ENCODE results near the gene CLMP.
A peak's percentile ranks its signal among the peaks of the same experiment; 100 is the strongest.
"Not testable (repeated sequence)": the region's sequence is repeated elsewhere in the genome, so short reads cannot be mapped to it uniquely, and the experiment has no call there.

The CLMP gene

DNA sequence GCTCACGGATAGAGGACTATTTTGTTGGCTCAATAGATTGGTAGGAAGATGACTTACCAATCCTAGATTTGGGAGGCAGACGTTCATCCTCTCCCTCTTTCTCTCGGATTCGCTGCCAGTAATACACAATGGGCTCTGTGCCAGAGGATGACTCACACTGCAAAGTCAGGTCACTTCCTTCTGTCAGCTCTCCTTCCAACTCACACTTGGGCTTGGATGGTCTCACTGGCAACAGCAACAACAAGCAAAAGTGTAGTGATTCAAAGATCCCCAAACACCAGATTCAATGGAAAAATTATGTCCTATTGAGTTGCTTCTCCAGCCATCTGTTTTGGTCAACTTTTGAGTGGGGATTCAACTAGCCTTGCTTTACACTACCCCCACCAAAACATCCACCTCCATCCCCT is 111.4 kb downstream of the CLMP start:
- peak; percentile 66 to 71 for DNase-seq (ENCODE audit: low read depth in 2 of 2)

DNA sequence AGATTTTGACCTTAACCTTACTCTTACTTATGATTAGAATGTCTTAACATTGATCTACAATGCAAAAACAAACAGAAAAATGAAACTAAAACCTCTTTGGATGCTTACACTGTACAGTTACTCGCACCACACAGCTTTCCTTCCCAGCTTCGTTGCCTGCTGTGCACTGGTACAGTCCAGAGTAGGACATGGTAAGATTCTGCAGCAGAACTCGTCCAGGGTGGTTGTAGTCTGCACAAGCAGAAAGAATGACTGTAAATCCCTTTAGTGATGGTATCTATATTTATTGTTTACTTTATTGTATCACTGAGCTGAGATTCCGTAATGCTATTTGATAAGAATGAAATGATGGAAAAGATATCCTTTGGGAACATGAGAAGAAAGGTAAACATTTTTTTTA is 112.1 kb downstream of the CLMP start:
- no peak for DNase-seq (ENCODE audit: low read depth in 2 of 2)

DNA sequence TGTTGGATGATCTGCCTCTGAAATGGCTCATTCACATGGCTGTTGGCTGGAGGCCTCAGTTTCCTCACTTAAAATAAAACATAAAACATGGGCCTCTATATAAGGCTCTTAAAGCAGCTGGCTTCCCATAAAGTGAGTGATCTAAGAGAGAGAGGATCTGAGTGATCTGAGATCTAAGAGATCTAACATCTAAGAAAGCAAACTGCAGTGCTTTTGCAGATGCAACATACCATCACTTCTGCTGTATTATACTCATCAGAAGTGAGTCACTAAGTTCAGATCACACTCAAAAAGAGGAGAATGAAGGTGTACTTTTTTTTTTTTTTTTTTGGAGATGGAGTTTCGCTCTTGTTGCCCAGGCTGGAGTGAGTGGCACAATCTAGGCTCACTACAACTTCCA is 115.0 kb downstream of the CLMP start:
- no peak for DNase-seq (ENCODE audit: low read depth in 2 of 2)

DNA sequence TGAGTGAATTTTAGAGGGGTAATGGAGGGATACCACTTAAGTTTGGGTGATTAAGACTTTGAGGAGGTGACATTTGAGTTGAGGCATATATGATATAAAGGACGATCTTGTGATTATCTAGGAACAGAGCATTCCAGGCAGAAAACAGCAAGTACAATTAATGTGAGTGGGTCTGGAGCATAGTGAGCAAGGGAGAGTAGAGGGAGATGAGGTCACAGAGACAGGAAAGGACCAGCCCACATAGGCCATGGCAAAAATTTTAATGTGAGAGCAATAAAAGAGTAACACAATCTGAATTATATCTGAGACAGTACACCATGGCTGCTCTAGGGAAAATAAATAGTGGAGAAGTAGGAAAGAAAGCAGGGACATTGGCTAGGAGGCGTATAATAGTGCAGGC is 118.6 kb downstream of the CLMP start:
- DNase-seq (ENCODE audit: low read depth in 2 of 2) = no peak

DNA sequence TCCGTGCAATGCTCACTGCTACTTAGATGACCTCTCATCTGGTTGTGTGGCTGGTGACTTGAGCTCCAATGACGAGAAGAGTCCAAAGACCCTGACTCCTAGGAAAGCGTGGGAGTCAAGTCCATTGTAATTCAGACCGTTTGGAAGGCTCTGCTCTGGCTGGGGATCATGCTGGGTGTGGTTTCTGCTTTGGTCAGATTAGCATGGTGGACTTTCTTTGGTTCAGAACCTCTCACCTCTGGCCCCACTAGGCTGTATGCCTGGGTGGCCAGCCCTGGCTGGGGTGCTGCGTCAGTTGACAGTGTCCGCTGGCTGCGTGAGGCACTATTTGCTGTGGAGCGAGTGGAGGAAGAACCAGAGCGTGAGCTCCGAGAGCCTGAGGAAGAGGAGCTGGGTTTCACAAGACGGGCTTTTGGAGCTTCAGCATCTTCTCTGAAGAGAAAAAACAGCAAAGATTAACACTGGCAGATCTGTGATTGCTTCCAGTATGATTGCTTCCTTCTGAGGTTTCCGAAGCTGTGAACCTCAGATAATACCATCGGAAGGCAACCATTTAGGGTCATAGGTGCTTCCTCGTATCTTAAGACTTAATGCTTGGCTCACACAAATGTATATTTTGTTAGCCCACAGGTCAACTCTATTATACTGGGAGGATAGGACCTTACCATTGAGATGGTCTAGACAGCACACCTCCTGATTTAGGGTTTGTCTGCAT is 121.5 kb downstream of the CLMP start:
- no peak for DNase-seq (ENCODE audit: low read depth in 2 of 2)

DNA sequence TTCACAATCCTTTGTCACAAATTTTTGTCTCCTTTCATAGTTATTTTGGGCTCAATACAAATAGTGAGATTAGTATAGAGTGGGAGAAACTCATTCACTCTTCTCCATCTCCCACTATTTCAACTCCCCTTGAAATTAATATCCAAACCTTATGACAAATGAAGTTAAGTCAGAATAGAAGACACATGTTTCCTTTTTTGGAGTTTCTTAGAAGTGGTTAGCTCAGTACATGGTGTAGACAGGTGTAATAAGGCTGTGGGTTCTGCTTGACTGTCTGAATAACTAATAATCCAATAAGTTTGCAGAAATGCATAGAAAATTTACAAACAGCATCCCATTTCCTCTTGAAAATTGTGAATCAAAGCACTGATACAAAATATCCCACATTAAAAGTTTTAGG is 122.3 kb downstream of the CLMP start:
- no peak for DNase-seq (ENCODE audit: low read depth in 2 of 2)

DNA sequence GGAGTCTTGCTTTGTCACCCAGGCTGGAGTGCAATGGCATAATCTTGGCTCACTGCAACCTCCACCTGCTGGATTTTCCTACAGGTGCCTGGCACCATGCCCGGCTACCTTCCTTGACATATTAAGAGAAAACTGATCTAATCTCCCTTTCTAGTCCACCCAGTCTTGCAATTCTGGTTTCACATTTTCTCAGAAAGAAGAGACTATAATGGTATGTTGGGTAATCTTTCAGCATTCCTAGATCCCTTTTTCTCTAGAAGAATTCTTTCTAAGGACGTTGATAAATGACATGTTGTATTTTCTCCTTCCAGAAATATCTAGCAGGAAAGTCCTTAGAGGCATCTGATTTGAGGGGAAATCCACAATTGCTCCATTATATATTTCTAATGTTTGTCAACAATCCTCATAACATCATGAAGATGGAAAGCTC is 122.7 kb downstream of the CLMP start:
- no peak for DNase-seq (ENCODE audit: low read depth in 2 of 2)

DNA sequence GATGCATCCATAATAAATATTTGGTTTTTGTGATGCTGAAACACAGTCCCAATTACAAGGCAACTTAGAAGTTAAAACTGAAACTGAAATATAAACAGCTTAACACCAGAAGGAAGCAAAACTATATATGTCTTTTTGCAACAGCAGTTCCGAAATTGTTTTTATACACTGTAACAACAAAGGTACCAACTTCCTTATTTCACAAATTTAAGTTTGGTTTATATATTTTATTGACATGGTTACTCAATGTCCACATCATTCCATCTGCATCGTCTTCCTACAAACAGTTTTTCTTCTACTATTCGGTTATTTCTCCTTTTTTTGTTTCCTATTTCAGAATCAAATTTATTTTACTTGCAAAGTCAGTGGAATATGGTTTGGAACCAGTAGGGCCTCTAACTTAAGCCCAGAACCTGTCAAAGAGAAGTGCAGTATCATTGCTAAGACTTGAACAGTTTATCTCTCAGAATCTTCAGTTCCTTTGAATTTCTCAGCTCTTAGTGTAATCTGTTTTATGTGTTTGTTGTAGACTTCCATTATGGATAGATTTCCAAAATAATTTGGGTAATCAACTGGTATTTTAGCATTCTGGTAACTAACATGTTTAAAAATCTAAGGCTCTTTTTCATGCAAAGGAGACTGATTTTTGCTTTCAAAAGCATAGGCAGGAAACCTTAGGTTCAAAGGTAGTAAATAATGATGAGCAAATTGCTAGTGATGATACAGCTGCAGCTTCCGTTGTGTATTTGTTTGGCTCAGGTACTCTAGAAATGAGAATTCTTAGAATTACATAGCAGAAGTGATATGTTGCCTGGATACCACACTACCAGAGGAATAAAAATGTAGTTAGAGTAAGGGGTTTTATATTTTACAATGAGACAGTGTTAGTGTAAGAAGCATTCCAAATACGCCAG is 124.9 kb downstream of the CLMP start:
- no peak for DNase-seq (ENCODE audit: low read depth in 2 of 2)

DNA sequence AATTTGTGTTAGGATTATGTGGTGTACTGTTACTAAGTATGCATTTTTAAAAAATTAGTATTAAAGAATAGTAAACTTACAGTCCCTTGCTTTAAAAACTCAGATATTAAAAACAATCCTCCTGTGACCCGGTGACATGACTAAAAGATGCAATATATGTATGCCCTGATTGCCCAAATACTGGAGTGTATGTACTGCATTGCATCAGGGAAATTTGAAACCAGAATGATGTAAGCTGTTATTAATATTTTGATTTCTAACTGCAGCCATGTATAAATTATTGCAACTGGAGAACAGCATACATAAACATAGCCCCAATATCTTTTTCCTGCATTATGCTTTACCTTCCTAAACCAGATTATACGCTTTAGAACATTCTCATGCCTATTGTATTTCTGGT is 129.4 kb downstream of the CLMP start:
- DNase-seq (ENCODE audit: low read depth in 2 of 2) = no peak

DNA sequence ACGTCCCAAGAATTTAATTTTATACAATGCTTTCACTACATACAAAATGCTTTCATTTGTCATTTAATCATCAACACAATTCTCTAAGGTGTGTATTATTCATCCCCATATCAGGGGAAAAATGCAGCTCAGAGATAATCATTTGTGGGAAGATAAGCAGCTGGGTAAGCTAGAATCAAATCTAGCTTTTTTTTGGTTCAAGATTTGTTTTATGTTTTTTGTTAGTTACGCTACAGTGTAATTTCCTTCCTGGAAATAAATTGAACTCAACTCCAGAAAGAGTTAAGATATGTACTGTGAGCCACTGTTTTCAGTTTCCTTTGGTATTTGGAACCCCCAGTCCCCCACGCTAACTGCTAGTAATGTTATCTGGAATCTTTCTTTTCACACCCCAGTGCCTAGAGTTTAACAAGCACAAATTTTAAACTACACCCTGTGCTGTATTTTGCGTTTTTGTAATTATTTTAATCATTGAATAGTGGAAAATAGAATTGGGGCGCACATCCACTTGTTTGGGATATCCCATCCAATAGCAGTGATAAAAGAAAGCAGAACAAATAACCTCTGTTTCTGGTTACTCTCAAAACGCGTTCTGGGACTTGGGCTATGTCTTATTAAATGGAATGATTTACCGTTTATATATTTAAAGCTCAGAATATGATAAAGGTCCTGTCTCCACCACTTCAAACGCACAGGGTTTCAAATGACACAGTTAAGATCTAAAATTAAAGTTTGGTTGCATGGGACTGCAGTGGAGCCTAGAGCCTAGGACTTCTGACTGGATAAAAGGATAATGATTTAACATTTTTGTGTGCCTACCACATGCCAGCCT is 131.0 kb downstream of the CLMP start:
- no peak for DNase-seq (ENCODE audit: low read depth in 2 of 2)

DNA sequence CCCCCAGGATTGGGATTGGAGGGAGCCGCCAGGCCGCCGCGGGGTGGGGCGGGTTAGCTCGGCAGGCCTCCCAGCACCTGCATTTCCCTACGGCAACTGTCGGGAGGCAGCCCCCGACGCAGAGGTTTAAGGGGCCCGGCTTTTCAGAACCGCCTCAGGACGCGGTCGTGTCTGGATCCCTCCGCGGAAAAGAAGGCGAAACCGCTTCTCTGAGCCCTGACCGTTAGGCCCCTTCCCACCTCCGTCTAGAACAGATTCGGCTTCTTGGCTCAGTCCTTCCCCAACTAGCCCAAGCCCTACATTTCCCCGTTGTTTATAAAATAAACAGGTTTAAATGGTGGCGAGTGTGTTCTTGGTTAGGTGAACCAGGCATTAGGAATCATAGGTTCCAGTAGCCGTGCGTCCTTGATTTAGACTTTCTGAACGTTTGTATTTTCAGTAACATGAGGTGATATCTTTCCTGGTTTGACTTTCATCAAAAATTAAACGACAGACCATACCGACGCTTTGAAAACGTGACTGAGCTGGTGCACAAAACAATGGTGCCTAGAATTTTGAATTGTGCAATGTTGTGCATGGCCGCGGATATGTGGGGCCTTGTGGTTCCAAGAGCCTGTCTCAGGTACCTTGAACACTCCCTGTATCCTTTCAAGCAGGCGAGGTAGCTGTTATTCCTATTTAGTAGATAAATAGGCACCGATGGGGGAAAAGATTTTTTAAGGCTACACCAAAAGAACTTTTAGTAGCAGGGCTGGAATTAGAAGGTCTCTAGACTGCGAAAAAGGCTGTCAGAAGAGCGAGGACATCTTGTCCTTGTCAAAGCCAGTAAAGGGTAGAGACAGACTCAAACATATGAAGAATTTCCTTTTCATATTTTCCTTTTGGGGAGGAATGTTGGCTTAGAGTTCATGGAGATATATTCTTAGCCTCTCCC is 131.9 kb downstream of the CLMP start:
- DNase-seq (ENCODE audit: low read depth in 2 of 2) = no peak

DNA sequence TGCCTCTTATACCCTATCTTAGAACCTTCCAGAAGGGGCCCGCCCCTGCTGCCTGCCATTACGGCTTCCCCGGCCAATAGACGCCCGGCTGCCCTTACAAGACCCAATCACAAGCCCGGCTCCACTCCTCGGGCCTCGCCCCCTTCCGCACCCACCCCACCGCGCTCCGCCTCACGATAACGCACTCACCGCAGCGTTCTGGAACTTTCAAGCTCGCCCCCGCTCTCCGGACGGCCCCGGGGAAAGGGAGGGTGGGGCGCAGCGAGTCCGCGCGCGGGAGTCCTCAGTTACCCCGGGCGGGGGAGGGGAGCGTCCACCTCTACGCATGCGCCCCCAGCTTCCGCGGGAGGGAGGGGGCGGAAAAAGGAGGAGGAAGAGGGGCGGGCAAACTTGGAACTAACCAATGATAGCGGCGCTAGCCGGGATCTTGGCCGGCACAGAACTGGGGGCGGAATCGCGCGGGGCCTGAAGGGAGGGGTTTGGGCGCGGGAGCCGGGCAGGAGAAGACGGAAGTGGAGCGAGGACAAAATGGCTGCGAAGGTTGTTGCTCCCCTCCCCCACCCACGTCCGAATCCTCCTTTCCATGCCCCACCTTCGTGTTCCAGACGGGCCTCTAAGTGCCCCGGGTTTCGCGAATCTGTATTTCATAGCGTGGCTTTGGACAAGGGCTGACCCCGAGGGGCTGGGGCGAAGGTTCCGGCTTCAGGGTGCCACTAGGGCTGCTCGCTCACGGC is 132.7 kb downstream of the CLMP start:
- peak; percentile 99 for DNase-seq (ENCODE audit: low read depth in 2 of 2)

DNA sequence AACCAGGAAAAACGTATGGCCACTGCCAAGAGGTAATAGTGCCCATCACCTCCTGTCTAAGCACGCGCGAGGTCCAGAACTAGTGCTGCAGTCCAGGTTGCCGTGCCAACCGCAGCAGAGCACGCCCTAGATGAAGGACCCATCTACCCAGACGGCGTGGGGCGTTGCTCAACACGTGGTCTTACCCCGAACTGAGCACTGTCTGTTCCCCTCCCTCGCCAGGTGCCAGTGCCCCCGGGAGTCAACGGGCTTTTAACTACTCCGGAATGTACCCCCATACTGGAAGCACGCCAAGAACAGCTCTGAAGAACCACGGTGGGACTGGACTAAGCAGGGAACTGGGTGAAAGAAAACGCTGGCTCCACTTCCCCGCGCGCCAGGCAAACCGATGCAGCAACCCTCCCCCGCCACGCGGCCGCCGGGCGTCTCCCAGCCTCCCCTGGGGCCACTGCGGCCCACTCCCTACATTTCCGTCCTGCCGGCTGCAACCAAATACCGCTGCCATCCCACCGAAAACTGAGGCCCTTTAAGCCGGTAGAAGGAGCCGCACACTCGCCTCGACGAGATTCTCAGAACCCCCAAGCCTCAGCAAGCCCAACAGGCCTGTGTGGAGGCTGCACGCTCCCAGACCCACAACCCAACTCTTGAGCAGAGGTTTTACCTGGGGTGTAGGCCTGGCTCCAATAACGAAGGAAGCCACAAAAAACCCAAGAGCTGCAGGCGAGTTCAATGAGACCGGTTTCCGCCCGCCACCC is 133.5 kb downstream of the CLMP start, which contains the start of gene HSPA8:
TSS of gene HSPA8 (minus strand) at position 734 of the 755 bp plus-strand sequence. CDS start 812 bp downstream, outside the sequence.
- DNase-seq (ENCODE audit: low read depth in 2 of 2) = peak; percentile 54 to 64

DNA sequence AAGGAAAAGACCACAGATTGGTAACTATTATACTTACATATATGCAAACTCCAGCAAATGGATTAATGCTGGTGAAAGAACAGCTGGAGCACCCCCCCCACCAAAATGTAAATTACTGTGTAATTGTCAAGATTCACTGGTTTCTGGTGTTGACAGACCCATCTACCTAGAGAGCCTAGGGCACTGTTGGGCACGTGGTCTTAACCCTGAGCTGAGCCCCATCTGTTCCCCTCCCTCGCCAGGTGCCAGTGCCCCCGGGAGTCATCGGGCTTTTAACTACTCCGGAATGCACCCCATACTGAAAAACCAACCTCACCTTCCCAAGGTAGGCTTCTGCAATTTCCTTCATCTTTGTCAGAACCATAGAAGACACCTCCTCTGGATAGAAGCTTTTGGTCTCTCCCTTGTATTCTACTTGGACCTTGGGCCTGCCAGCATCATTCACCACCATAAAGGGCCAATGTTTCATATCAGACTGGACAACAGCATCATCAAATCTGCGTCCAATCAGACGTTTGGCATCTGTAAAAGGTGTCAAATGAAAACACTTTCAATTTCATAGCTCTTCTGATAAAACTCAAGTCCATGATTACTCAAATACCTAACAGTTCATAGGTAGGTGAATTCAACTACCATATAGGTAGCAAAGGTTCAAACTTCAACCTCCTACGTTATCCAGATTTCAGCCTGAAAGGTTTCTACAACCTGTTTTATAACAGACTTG is 134.6 kb downstream of the CLMP start:
- DNase-seq (ENCODE audit: low read depth in 2 of 2) = no peak

DNA sequence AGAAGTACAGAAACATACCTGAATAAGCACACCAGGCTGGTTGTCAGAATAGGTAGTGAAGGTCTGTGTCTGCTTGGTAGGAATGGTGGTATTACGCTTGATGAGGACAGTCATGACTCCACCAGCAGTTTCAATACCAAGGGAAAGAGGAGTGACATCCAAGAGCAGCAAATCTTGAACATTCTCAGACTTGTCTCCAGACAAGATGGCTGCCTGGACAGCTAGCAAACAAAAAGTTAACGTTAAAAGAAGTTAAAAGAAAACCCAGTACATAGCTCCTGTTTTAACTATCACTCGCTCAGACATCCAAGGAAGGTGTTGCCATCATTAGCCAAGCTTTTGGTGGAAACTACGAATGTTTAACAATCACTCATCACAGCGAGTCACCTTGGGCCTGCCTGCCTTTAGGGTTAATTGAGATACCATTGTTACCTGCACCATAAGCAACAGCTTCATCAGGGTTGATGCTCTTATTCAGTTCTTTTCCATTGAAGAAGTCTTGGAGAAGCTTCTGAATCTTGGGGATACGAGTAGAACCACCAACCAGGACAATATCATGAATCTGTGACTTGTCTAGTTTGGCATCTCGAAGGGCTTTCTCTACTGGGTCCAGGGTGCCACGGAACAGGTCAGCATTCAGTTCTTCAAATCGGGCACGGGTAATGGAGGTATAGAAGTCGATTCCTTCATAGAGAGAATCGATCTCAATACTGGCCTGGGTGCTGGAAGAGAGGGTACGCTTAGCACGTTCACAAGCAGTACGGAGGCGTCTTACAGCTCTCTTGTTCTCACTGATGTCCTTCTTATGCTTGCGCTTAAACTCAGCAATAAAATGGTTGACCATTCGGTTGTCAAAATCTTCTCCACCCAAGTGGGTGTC is 135.8 kb downstream of the CLMP start:
- not testable (repeated sequence) for DNase-seq (ENCODE audit: low read depth in 2 of 2)

DNA sequence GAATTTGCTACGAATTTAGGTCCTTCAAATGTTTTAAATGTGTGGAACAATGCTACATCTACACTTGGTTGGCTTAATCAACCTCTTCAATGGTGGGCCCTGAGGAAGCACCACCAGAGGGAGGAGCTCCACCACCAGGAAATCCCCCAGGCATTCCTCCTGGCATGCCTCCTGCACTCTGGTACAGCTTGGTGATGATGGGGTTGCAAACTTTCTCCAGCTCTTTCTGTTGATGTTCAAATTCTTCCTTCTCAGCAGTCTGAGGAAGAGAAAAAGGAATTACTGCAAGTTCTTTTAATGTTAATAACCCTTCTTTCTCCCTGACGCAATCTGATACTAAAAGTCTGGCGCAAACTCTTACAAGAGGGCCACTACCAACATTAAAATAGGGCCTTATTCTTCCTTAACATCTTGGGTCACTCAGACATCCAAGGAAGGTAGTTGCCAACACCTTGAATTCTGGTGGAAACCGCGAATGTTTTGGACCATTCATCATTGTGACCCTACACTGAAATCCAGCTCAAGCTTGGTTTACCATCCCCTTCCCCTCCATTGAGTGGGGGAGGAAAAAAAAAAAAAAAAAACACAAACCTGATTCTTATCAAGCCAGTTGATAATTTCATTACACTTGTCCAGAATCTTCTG is 137.3 kb downstream of the CLMP start:
- DNase-seq (ENCODE audit: low read depth in 2 of 2) = no peak

DNA sequence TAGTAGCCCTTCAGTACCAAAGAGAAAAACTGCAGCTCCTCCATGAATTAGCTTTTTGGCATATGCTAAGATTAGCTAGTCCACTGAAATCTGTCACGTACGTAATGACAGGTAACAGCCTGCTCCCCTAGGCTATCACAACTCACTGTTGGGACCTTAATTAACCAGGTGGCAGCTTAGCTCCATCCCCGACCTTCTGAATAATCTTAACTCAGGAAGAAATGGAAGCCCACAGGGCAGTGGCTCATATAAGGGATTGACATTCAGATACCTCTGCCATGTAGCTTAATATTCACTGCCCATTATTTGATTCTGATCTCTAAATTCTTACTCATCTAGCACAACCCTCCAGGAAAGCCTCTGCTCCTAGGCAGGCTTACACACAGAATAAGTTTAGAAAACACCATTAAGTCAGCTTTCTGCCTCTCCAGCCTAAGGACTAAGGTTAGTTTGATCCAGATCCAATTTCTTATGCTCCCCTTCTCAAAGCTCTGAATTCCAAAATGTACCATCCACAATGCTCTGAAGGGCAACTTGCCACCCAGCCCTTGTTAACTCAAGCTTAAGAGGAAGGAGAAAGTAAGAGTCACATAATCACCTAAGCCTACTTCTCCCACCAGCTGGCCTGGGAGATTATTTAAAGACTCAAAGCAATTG is 138.1 kb downstream of the CLMP start:
- DNase-seq (ENCODE audit: low read depth in 2 of 2) = no peak

Data from stimulated activated CD4-positive, alpha-beta T cell treated with anti-CD3 and anti-CD28 coated beads, Interleukin-4, amount 100 ng/mL, for 48 hours (primary cell).